HG03575 (cell line): ENCODE results near the gene CHCHD10.

Experiments used
- ATAC-seq: cut with Tn5 transposase; IDR thresholded peaks from one replicate; pipeline ENCODE4 v1.9.1; 2021; ENCODE audit not compliant: unreplicated experiment, insufficient number of reproducible peaks, low FRiP score; ENCODE audit errors: extremely low read depth

The CHCHD10 gene

GRCh38 chr22:23767673-23768548 lies at the start of gene CHCHD10:
CHCHD10 (minus strand) TSS chr22:23767972; CDS start chr22:23767874, 98 bp downstream.
- ATAC-seq: no peak

- no peak for ATAC-seq
Observed at GRCh38 chr22:23817146-23817545, 49.4 kb upstream of the CHCHD10 start.

- ATAC-seq: no peak
Observed at GRCh38 chr22:23816156-23816976, 48.6 kb upstream of the CHCHD10 start.

DNA sequence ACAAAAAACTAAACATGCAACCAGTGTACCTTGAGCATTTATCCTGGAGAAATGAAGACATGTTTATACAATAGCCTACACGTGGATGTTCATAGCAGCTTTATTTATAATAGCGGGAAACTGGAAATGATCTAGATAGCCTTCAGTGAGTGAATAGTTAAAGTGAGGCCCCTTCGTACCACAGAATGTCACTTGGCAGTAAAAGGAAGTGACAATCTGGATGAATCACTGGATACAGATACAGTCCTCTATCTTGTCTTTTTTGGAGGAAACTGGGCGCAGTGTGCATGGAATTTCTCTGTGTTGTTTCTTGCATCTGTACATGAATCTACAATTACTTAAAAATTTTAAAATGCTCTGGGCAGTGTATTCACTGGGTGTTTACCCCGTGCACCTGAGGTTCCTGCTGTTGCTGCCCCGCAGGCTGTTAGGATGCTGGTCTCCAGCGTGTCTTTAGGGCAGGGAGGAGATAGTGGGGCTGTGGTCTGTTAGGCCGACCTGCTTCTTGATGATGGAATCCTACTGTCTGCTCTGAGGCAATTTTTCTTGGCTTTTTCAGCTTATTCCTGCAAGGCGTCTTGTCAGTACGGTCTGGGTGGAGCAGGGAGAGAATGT lies 47.9 kb upstream of the CHCHD10 start:
- ATAC-seq: no peak

DNA sequence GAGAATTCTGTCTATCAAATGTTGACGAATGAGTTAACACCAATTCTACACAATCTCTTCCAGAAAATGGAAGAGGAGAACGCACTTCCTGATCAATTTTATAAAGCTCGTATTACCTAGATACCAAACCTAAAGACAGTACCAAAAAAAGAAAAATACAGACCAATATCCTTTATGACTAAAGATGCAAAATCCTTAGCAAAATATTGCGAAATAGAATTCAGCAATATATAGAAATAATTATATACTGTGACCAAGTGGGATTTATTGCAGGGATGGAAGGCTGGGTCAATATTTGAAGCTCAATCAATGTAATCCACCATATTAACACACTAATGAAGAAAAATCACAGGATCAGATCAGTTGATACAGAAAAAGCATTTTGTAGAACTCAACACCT lies 44.6 kb upstream of the CHCHD10 start:
- no peak for ATAC-seq

- ATAC-seq: no peak
Observed at GRCh38 chr22:23806837-23807236, 39.1 kb upstream of the CHCHD10 start.

DNA sequence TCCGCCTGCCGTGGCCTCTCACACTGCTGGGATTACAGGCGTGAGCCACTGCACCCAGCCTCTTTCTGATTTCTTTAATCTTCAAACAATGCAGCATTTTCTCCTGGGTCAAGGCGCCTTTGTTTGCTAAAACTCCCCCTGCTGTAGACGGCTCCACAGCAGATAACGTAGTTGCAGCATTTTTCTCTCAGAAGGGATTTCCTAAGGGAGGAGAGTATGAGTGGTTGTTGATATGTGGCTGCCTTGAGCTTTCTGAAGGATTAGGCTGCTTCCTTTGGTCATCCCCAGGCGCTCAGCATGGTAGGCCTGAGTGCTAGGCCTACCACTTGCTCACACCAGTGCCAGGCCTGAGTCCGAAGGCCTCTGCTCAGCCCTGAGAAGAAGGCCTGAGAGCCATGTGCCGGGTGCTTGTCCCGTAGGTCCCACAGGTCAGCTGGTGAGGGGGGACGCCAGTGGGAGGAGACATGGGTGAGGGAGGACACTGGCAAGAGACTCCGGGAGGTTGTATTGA lies 37.1 kb upstream of the CHCHD10 start:
- ATAC-seq: no peak

- ATAC-seq: no peak
Observed at GRCh38 chr22:23803001-23803819, 35.4 kb upstream of the CHCHD10 start.

- no peak for ATAC-seq
Observed at GRCh38 chr22:23801886-23802377, 34.2 kb upstream of the CHCHD10 start.

- ATAC-seq: no peak
Observed at GRCh38 chr22:23801238-23801821, 33.6 kb upstream of the CHCHD10 start.

DNA sequence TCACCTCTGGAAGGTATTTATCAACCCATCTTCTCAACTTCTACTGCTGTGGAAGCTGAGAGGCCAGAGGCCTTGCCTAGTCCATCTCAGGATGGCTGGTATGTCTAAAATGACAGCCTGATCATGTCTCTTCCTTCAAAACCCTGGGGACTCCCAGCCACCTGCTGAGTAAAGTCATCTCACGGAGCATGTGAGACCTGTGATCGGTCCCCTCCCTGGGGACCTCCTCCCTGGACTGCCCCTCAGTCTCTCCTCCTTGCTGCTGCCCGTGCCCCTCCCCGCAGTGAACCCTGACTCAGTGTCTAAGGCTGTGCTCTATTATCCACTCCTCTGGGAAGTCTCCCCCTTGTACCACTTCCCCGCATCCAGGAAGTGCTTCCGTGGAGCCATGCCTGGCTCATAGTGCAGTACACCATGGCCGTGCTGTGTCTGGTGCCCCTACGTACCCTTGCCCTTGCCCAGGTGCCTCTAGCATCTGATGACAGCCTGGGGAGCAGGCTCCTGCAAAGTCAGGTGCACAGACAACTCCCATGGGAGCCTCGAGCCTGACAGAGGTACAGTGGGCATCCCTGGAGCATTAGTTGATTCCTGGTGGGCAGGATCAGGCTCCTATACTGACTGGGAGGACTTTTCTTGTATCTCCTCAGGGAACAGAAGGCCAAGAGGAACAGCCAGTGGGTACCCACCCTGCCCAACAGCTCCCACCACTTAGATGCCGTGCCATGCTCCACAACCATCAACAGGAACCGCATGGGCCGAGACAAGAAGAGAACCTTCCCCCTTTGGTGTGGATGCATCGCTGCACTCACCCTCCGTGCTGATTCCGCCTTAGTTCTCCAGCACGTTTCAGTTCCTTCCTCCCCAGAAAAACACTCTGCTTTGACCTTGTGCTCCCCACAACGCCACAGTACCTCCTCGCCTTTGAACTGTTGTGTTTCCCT lies 32.8 kb upstream of the CHCHD10 start:
- ATAC-seq: no peak

DNA sequence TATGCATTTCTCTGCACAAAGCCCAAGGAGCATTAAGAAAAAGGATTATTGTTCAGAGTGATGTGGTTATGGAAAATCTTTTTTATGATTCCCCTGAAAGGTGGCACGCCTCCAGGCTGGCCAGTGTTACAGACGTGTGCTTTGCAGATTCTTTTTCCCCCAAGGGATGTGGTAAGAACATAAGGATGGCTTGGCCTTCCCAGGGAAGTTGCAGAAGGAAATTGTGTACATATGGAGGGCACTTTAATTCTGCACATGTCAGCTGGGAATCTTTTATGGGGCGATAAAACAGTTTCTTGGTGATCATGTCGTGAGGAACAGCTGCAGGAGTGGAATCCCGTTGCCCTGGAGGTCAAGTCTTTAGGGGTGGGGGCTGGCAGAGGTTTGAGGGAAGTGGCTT lies 28.7 kb upstream of the CHCHD10 start:
- no peak for ATAC-seq

GRCh38 chr22:23793326-23793725 lies 25.6 kb upstream of the CHCHD10 start:
- ATAC-seq: no peak

DNA sequence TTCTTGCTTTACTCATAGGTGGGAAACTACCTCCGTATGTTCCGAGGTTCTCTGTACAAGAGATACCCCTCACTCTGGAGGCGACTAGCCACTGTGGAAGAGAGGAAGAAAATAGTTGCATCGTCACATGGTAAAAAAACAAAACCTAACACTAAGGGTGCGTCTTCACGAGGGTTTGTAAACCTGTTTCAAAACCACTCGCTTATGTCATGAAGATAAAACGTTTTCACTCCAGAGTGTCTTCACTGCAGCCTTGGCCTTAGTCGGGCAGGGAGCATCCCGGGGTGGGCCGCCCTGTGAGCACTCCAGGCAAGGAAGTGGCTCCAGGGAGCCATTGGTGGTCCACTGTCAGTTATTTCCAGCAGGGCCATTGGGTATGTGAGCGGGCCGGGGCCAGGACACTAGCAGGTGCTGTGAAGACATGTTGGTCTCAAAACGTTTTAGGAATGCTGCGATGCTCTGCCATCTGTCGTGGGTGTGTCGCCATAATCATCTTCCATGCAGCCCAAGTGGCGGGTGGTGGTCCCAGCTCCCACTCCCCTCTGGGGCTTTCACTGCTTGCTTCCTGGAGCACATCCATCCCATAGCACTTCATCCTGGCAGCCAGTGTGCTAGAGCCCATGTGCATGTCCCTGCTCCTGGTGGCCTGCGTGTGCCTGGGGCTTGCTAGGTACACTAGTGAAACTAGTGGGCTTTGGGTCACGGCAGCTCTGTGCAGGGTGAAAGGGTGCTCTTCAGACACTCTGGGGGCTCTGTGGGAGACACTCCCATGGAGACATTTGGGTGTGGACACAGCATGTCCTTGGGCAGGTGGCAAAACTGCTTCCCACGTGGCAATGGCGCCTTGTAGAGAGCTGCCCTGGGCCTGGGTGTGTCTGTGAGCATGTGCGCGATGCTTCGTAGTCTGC lies 24.2 kb upstream of the CHCHD10 start:
- ATAC-seq: no peak

- ATAC-seq: no peak
Observed at GRCh38 chr22:23790819-23791737, 23.3 kb upstream of the CHCHD10 start.
